CD4-positive, alpha-beta T cell (primary cell): ENCODE results near the gene MAP3K19. TPM values are rescaled to one million over a fixed set of nuclear protein-coding genes. Genes with fewer than 3 reads are reported as not detected.
A peak's percentile ranks its signal among the peaks of the same experiment; 100 is the strongest.

Experiments
- ATAC-seq: fragments of 200-7000 bp; cut with Tn5 transposase; one replicate; pipeline ENCODE4 v1.10.0; 2022; ENCODE audit warnings: mild to moderate bottlenecking; ENCODE audit not compliant: poor library complexity
- CTCF ChIA-PET: fragments of 350-600 bp; sonication (Branson Sonifier 250); formaldehyde crosslinking; loops from one replicate; lab custom pipeline; 2021; ENCODE audit warnings: antibody characterized with exemption, inconsistent platforms; lab: Charles Lee
- POLR2A ChIA-PET: fragments of 350-600 bp; sonication (Branson Sonifier 250); formaldehyde crosslinking; loops from one replicate; lab custom pipeline; 2021; ENCODE audit warnings: antibody characterized with exemption, inconsistent platforms; lab: Charles Lee
- DNase-seq, 14 experiments: peaks; one replicate each; pipeline ENCODE4 v3.0.0-alpha.2; 2013 to 2020; ENCODE audit warnings: mixed read lengths in 2 of 14
- H3K27ac ChIP-seq, 2 donors: one replicate each; pipeline versions ENCODE4 v1.5.1 to v1.7.0; 2013; ENCODE audit warnings: low read length in 2 of 2, low read depth in 1 of 2, mild to moderate bottlenecking in 1 of 2
- H3K27me3 ChIP-seq, 2 experiments: 1 replicate in 1 of 2; 2 replicates in 1 of 2; pipeline versions ENCODE4 v1.6.1 to v1.7.0; 2013; ENCODE audit warnings: low read length in 2 of 2, control low read depth in 1 of 2, mild to moderate bottlenecking in 1 of 2, moderate library complexity in 1 of 2; ENCODE audit not compliant: insufficient read depth in 2 of 2, control insufficient read depth in 1 of 2
- H3K36me3 ChIP-seq: one replicate; pipeline ENCODE4 v1.6.1; 2013; ENCODE audit warnings: low read length, control low read depth; ENCODE audit not compliant: insufficient read depth
- H3K4me1 ChIP-seq: one replicate; pipeline ENCODE4 v1.6.1; 2013; ENCODE audit warnings: low read length, control low read depth; ENCODE audit not compliant: insufficient read depth
- H3K4me3 ChIP-seq: one replicate; pipeline ENCODE4 v1.5.1; 2013; ENCODE audit warnings: mild to moderate bottlenecking, low read length, moderate library complexity
- H3K9me3 ChIP-seq, 2 experiments: 1 replicate in 1 of 2; 2 replicates in 1 of 2; pipeline versions ENCODE4 v1.6.1 to v1.7.0; 2013; ENCODE audit warnings: low read length in 2 of 2, mild to moderate bottlenecking in 2 of 2, control low read depth in 1 of 2, moderate library complexity in 1 of 2; ENCODE audit not compliant: control insufficient read depth in 1 of 2, insufficient read depth in 1 of 2
- H3K27ac Mint-ChIP-seq: one replicate; pipeline ENCODE4 v1.8.0; 2020; ENCODE audit warnings: mixed read lengths
- H3K27me3 Mint-ChIP-seq: one replicate; pipeline ENCODE4 v1.8.0; 2021; ENCODE audit warnings: mixed read lengths
- H3K36me3 Mint-ChIP-seq: one replicate; pipeline ENCODE4 v1.8.0; 2021; ENCODE audit warnings: low read depth, mixed read lengths
- H3K4me1 Mint-ChIP-seq: one replicate; pipeline ENCODE4 v1.8.0; 2021; ENCODE audit warnings: low read depth, mixed read lengths
- H3K4me3 Mint-ChIP-seq: one replicate; pipeline ENCODE4 v1.8.0; 2020; ENCODE audit warnings: mild to moderate bottlenecking, mixed read lengths
- H3K9me3 Mint-ChIP-seq: one replicate; pipeline ENCODE4 v1.8.0; 2020; ENCODE audit warnings: mixed read lengths
- intact Hi-C, 2 experiments: fragments of 100-400 bp; cut with DNase I in 1 of 2; cut with micrococcal nuclease in 1 of 2; formaldehyde crosslinking; loops; one replicate each; pipeline versions ENCODE4 v1.15.1 to v1.9.0; 2023 to 2025; cut with DNase I, micrococcal nuclease
- total RNA-seq, 174 experiments: library from RNA in 2 of 174; stranded (reverse) in 2 of 174; gene quantifications; one replicate each; pipeline ENCODE4 v1.2.3 and lab custom pipeline; 2021 to 2026
- TF ChIP-seq, protein P1 (sequence below): fragments of 200-600 bp; IDR thresholded peaks from one replicate; pipeline ENCODE4 v1.8.0; 2022; ENCODE audit warnings: antibody characterized with exemption, mild to moderate bottlenecking

MAP3K19 gene
- total RNA-seq, 2 experiments from 2014 or later = not detected

DNA sequence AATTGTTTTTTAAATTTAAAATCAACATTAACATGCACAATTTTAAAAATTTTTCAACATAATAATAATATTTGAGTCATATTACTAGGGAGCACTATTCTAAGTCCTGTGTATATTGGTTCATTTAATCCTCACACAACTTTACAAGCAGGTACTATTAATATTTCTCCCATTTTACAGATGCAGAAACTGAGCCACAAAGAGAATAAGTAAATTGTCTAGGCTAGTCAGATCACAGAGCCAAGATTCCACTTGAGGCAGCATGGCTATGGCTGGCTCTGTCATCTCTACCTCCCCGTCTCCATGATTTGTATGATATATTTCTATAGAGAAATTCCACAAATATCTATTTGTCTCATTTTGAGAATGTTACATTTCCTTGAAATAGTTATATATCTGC is 113.5 kb downstream of the MAP3K19 start:
- no peaks in the 10 kb centered on the region for H3K27me3 Mint-ChIP-seq
- CTCF ChIA-PET = no interaction called here
- H3K4me3 Mint-ChIP-seq = peak overlapping the region; percentile 4
- H3K4me1 Mint-ChIP-seq = peaks cover 77% of the 10 kb centered on the region
- Histone ChIP-seq H3K27me3 (no peaks in the 10 kb centered on the region), H3K36me3 (peaks cover 41% of the 10 kb centered on the region), H3K27ac (no peak overlapping the region), H3K4me1 (peaks cover 18% of the 10 kb centered on the region), H3K4me3 (no peak overlapping the region), H3K9me3 (no peaks in the 10 kb centered on the region)
- TF ChIP-seq, protein P1, sequence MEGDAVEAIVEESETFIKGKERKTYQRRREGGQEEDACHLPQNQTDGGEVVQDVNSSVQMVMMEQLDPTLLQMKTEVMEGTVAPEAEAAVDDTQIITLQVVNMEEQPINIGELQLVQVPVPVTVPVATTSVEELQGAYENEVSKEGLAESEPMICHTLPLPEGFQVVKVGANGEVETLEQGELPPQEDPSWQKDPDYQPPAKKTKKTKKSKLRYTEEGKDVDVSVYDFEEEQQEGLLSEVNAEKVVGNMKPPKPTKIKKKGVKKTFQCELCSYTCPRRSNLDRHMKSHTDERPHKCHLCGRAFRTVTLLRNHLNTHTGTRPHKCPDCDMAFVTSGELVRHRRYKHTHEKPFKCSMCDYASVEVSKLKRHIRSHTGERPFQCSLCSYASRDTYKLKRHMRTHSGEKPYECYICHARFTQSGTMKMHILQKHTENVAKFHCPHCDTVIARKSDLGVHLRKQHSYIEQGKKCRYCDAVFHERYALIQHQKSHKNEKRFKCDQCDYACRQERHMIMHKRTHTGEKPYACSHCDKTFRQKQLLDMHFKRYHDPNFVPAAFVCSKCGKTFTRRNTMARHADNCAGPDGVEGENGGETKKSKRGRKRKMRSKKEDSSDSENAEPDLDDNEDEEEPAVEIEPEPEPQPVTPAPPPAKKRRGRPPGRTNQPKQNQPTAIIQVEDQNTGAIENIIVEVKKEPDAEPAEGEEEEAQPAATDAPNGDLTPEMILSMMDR = no peak
- POLR2A ChIA-PET = interaction anchor here (0.9 kb wide), 1 partner anchor 15 kb away, joined by 3 read pairs; the partner anchor contains the start of gene CCNT2
- peaks cover 77% of the 10 kb centered on the region for H3K36me3 Mint-ChIP-seq
- intact Hi-C loops = no loop called here
- no peak for ATAC-seq
- H3K9me3 Mint-ChIP-seq = no peaks in the 10 kb centered on the region
- DNase-seq = no peak
- peak overlapping the region; percentile 52 for H3K27ac Mint-ChIP-seq

DNA sequence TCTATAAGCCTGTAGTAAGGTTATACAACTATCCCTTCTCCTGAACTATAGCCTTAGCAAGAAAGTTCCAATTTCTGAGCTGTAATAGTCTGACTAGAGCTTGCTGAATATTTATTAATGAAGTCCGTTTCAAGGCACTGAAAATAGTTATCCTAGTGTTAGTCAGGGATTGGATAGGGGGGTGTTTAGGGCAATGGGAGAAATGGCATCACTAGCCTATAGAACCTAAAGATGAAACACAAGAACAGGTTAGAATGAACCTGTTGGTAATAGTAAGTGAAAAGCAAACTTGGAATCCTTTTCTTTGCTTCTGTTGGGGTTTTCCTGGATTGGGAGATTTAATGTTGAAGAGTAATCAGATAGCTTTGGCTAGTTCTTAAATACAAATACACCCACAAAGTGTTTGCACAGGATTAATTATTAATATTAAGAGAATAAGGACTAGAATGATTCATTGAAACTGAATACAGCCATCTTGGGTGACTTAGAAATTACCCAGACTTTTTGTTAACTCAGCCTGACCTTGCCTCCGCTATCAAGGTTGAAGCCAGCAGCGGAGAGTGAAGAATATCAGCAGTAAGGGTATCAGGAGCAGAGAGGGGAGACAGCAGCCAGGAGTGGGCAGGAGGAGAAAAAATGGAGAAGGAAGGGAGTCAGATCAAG is 114.3 kb downstream of the MAP3K19 start:
- Mint-ChIP-seq H3K4me3 (no peak overlapping the region), H3K9me3 (no peaks in the 10 kb centered on the region), H3K4me1 (peaks cover 76% of the 10 kb centered on the region), H3K27ac (no peak overlapping the region), H3K27me3 (no peaks in the 10 kb centered on the region), H3K36me3 (peaks cover 74% of the 10 kb centered on the region)
- Histone ChIP-seq H3K9me3 (no peaks in the 10 kb centered on the region), H3K27me3 (no peaks in the 10 kb centered on the region), H3K4me1 (peaks cover 23% of the 10 kb centered on the region), H3K36me3 (peaks cover 34% of the 10 kb centered on the region), H3K4me3 (no peak overlapping the region), H3K27ac (no peak overlapping the region)
- ChIA-PET CTCF (no interaction called here), POLR2A (interaction anchor here (1.2 kb wide), 1 partner anchor 17 kb away, joined by 3 read pairs; no protein-coding TSS in a partner anchor)
- intact Hi-C loops = no loop called here
- no peak for DNase-seq
- TF ChIP-seq, protein P1 = no peak
- ATAC-seq = no peak

DNA sequence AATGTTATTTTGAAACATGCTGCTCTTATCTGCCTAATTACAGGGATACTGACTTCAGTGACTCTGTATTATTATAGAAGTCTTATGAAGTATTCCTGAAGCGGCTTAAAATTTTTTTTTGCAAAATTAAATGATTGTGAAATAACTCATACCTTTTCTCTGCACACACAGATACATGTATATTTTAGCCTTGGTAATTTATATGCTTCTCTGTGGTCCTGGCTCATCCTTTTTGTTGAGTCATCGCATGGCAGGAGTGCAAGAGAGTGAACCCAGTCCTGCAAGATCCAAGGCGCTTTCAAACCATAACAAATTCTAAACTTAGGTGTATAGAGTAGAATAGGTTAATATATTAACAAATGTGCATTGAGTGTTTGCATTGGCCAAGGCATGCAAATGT is 120.1 kb downstream of the MAP3K19 start:
- no peaks in the 10 kb centered on the region for H3K27me3 Mint-ChIP-seq
- POLR2A ChIA-PET = interaction anchor here (3.5 kb wide), 1 partner anchor 9 kb away, joined by 16 read pairs; the partner anchor contains the start of gene CCNT2
- DNase-seq (no peak), ATAC-seq (no peak)
- intact Hi-C loops = no loop called here
- Histone ChIP-seq H3K27me3 (no peaks in the 10 kb centered on the region), H3K27ac (no peak overlapping the region), H3K9me3 (no peaks in the 10 kb centered on the region), H3K36me3 (peaks cover 25% of the 10 kb centered on the region), H3K4me1 (peaks cover 44% of the 10 kb centered on the region), H3K4me3 (no peak overlapping the region)
- H3K36me3 Mint-ChIP-seq = peaks cover 70% of the 10 kb centered on the region
- TF ChIP-seq, protein P1 = no peak
- peak overlapping the region; percentile 39 for H3K4me3 Mint-ChIP-seq
- CTCF ChIA-PET = no interaction called here
- no peaks in the 10 kb centered on the region for H3K9me3 Mint-ChIP-seq
- H3K4me1 Mint-ChIP-seq = peaks cover 86% of the 10 kb centered on the region
- H3K27ac Mint-ChIP-seq = no peak overlapping the region
